B cell (primary cell): ENCODE measurements around the gene SLC15A2.

Experiments
- EZH2 ChIP-seq: IDR thresholded peaks from 2 replicates; pipeline ENCODE4 v1.6.1; 2012; ENCODE audit warnings: borderline replicate concordance, low read depth, mild to moderate bottlenecking, moderate library complexity, low read length; ENCODE audit not compliant: insufficient read depth, poor library complexity, severe bottlenecking
- TF ChIP-seq, protein P1 (sequence below): fragments of 200-600 bp; IDR thresholded peaks from one replicate; pipeline ENCODE4 v1.8.0; 2022; ENCODE audit warnings: antibody characterized with exemption, mild to moderate bottlenecking

- TF ChIP-seq, protein P1, sequence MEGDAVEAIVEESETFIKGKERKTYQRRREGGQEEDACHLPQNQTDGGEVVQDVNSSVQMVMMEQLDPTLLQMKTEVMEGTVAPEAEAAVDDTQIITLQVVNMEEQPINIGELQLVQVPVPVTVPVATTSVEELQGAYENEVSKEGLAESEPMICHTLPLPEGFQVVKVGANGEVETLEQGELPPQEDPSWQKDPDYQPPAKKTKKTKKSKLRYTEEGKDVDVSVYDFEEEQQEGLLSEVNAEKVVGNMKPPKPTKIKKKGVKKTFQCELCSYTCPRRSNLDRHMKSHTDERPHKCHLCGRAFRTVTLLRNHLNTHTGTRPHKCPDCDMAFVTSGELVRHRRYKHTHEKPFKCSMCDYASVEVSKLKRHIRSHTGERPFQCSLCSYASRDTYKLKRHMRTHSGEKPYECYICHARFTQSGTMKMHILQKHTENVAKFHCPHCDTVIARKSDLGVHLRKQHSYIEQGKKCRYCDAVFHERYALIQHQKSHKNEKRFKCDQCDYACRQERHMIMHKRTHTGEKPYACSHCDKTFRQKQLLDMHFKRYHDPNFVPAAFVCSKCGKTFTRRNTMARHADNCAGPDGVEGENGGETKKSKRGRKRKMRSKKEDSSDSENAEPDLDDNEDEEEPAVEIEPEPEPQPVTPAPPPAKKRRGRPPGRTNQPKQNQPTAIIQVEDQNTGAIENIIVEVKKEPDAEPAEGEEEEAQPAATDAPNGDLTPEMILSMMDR: no peak
- TF ChIP-seq EZH2: no peak
Measured at GRCh38 chr3:121941592-121941991, 47.4 kb downstream of the SLC15A2 start.
